ENCODE measurements around the gene ACBD3.

Gene ACBD3

DNA sequence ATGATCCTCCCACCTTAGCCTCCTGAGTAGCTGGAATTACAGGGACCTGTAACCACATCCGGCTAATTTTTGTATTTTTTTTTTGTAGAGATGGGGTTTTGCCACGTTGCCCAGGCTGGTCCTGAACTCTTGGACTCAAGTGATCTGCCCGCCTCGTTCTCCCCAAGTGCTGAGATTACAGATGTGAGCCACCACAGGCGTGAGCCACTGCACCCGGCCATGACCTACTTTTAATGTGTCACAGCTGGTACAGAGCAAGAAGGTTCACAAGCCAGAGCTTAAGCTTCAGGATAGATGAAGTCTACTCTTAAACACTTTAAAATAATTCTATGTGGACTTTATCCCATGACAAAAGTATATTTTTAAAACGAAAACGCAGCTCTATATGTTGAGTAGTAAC is 23.6 kb downstream of the ACBD3 start:
- peaks cover 45% of the 10 kb centered on the region for H3K4me1 ChIP-seq (ENCODE audit: control insufficient read depth, low read length)
- H3K36me3 ChIP-seq (ENCODE audit: control insufficient read depth, low read length): peaks cover 68% of the 10 kb centered on the region
- no peak for TF ChIP-seq EZH2phosphoT487 (IDR thresholded peaks at IDR 0.05; ENCODE audit: borderline replicate concordance, low read length)
- TF ChIP-seq, protein P1, sequence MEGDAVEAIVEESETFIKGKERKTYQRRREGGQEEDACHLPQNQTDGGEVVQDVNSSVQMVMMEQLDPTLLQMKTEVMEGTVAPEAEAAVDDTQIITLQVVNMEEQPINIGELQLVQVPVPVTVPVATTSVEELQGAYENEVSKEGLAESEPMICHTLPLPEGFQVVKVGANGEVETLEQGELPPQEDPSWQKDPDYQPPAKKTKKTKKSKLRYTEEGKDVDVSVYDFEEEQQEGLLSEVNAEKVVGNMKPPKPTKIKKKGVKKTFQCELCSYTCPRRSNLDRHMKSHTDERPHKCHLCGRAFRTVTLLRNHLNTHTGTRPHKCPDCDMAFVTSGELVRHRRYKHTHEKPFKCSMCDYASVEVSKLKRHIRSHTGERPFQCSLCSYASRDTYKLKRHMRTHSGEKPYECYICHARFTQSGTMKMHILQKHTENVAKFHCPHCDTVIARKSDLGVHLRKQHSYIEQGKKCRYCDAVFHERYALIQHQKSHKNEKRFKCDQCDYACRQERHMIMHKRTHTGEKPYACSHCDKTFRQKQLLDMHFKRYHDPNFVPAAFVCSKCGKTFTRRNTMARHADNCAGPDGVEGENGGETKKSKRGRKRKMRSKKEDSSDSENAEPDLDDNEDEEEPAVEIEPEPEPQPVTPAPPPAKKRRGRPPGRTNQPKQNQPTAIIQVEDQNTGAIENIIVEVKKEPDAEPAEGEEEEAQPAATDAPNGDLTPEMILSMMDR (IDR thresholded peaks at IDR 0.05; ENCODE audit: low read depth, low read length, poor library complexity, severe bottlenecking): no peak
- H3K79me2 ChIP-seq (ENCODE audit: control insufficient read depth, low read length): peaks cover 13% of the 10 kb centered on the region
- H3K27ac ChIP-seq (ENCODE audit: low read depth, low read length): no peak overlapping the region
- H3K9me2 ChIP-seq (replicated peaks; ENCODE audit: control insufficient read depth, low read length): no peaks in the 10 kb centered on the region
- no peak overlapping the region for H3K4me2 ChIP-seq (ENCODE audit: low read length)
- no peaks in the 10 kb centered on the region for H3K9me3 ChIP-seq (ENCODE audit: control insufficient read depth, insufficient read depth, low read length)
- H3K27me3 ChIP-seq (ENCODE audit: control insufficient read depth, low read length): no peaks in the 10 kb centered on the region
- H4K20me1 ChIP-seq (ENCODE audit: control insufficient read depth, insufficient read depth, low read depth, low read length): no peaks in the 10 kb centered on the region
- peaks cover 9% of the 10 kb centered on the region for H3F3A ChIP-seq (ENCODE audit: control insufficient read depth, insufficient read depth)
- no peak overlapping the region for H3K4me3 ChIP-seq (ENCODE audit: low read length)

DNA sequence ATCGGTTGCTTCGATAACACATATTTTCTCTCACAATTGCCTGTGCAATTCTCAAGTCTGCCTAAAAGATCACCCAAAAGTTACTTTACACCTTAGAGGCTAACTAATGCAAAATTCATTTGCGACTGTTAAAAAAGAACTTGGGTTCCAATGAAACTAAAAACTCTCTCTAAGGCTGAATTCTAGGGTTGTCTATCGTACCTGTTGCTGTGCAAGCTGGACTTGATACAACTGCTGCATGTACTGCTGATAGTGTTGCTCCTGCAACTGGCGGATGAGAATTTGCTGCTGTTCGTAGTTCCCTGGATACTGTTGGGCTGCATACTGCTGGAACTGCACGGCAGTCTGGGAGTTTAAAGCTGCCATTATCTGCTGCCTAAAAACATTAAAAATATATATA is 27.6 kb downstream of the ACBD3 start:
- TF ChIP-seq, protein P1 (IDR thresholded peaks at IDR 0.05; ENCODE audit: low read depth, low read length, poor library complexity, severe bottlenecking): no peak
- TF ChIP-seq EZH2phosphoT487 (IDR thresholded peaks at IDR 0.05; ENCODE audit: borderline replicate concordance, low read length): no peak
- peaks cover 77% of the 10 kb centered on the region for H3K36me3 ChIP-seq (ENCODE audit: control insufficient read depth, low read length)
- peaks cover 40% of the 10 kb centered on the region for H3K4me1 ChIP-seq (ENCODE audit: control insufficient read depth, low read length)
- H4K20me1 ChIP-seq (ENCODE audit: control insufficient read depth, insufficient read depth, low read depth, low read length): 0 out of 2 replicates have a peak, but pooled peaks cover 5% of the 10 kb centered on the region
- H3F3A ChIP-seq (ENCODE audit: control insufficient read depth, insufficient read depth): peaks cover 10% of the 10 kb centered on the region
- no peaks in the 10 kb centered on the region for H3K9me2 ChIP-seq (replicated peaks; ENCODE audit: control insufficient read depth, low read length)
- H3K4me3 ChIP-seq (ENCODE audit: low read length): peak overlapping the region; percentile 44
- peaks cover 3% of the 10 kb centered on the region for H3K79me2 ChIP-seq (ENCODE audit: control insufficient read depth, low read length)
- no peaks in the 10 kb centered on the region for H3K27me3 ChIP-seq (ENCODE audit: control insufficient read depth, low read length)
- H3K9me3 ChIP-seq (ENCODE audit: control insufficient read depth, insufficient read depth, low read length): no peaks in the 10 kb centered on the region
- H3K27ac ChIP-seq (ENCODE audit: low read depth, low read length): peak overlapping the region; percentile 63; the same call in 1 of the 2 replicates
- H3K4me2 ChIP-seq (ENCODE audit: low read length): peak overlapping the region; percentile 70

DNA sequence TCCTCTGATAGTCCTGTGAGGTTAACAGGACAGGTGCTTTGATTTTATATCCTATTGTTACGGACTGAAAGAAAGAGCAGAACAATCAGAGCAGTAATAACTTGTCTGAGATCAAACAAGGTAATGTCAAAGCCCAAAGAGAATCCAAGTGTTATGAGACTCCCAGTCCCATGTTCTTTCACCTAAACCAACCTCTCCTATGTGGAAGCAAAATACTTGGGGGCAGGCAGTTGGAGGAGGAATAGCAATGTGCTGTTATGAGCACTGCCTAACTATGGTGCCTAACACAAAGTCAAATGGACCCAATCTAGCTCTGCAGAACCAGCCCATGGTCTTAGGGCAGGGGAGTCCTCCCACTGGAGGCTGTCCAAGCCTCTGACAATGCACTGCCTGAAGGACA is 28.1 kb downstream of the ACBD3 start:
- Histone ChIP-seq H3K4me3 (ENCODE audit: low read length) (peak overlapping the region; percentile 44), H3K27me3 (ENCODE audit: control insufficient read depth, low read length) (no peaks in the 10 kb centered on the region), H3F3A (ENCODE audit: control insufficient read depth, insufficient read depth) (peaks cover 10% of the 10 kb centered on the region), H3K4me2 (ENCODE audit: low read length) (peak overlapping the region; percentile 70), H3K27ac (ENCODE audit: low read depth, low read length) (peak overlapping the region; percentile 63), H3K4me1 (ENCODE audit: control insufficient read depth, low read length) (peaks cover 40% of the 10 kb centered on the region), H3K9me2 (replicated peaks; ENCODE audit: control insufficient read depth, low read length) (no peaks in the 10 kb centered on the region), H4K20me1 (ENCODE audit: control insufficient read depth, insufficient read depth, low read depth, low read length) (0 out of 2 replicates have a peak, but pooled peaks cover 5% of the 10 kb centered on the region), H3K79me2 (ENCODE audit: control insufficient read depth, low read length) (peaks cover 3% of the 10 kb centered on the region), H3K36me3 (ENCODE audit: control insufficient read depth, low read length) (peaks cover 77% of the 10 kb centered on the region), H3K9me3 (ENCODE audit: control insufficient read depth, insufficient read depth, low read length) (no peaks in the 10 kb centered on the region)
- TF ChIP-seq, protein P1 (IDR thresholded peaks at IDR 0.05; ENCODE audit: low read depth, low read length, poor library complexity, severe bottlenecking): no peak
- TF ChIP-seq EZH2phosphoT487 (IDR thresholded peaks at IDR 0.05; ENCODE audit: borderline replicate concordance, low read length): no peak

Data from DOHH2 (cell line).